NK-92 (cell line): ENCODE measurements around the gene GRK2.
A peak's percentile ranks its signal among the peaks of the same experiment; 100 is the strongest.
"Not testable (repeated sequence)": the region's sequence is repeated elsewhere in the genome, so short reads cannot be mapped to it uniquely, and the experiment has no call there.

Source experiments
- DNase-seq: peaks from one replicate; lab custom pipeline; 2025; ENCODE audit not compliant: unreplicated experiment; lab: John Stamatoyannopoulos, UW

The GRK2 gene

GRCh38 chr11:67311051-67311555 lies 44.8 kb downstream of the GRK2 start:
- no peak for DNase-seq

GRCh38 chr11:67311556-67312082 lies 45.3 kb downstream of the GRK2 start:
- DNase-seq = no peak

DNA sequence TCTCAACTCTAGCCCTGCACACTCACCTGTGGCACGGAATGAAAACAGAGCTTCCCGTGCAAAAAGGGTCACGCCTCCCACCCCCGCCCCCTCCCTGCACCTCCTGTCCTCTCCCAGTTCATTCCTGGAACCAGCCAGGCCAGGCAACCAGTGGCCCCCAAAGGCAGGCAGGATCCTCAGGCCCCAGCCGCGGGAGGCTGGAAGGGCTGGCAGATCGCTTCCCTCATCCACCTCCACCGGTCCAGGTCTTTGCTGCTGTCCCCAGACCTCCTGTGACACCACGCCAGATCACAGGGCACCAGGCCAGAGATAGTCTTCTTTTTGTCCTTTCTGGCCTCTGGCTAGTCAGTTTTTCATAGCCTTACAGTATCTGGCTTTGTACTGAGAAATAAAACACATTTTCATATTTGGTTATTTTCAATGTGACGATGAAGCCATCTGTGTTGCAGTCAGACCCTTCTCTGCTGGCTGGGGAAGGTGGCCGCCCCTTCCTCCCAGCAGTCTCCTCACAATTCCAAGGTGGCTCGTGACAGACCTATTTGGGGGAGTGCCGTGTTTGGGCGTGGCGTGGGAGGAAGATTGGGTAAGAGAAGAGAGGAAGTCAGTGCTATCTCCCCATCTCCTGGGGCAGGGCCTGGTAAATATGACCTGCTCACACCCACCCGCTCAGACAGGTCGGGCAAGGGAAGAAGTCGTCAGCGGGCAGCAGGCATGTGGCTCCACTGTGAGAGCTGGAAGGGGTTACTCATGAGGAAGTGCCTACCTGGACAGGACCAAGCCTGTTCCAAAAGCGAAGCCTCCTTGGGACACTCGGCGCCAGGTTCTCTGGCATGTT lies 46.1 kb downstream of the GRK2 start:
- DNase-seq = no peak

GRCh38 chr11:67313125-67313890 lies 47.0 kb downstream of the GRK2 start:
- no peak for DNase-seq

- DNase-seq = no peak
Measured at GRCh38 chr11:67314218-67314617, 47.9 kb downstream of the GRK2 start.

GRCh38 chr11:67315325-67315909 lies 49.1 kb downstream of the GRK2 start:
- DNase-seq = no peak

- no peak for DNase-seq
Measured at GRCh38 chr11:67316882-67317204, 50.6 kb downstream of the GRK2 start.

DNA sequence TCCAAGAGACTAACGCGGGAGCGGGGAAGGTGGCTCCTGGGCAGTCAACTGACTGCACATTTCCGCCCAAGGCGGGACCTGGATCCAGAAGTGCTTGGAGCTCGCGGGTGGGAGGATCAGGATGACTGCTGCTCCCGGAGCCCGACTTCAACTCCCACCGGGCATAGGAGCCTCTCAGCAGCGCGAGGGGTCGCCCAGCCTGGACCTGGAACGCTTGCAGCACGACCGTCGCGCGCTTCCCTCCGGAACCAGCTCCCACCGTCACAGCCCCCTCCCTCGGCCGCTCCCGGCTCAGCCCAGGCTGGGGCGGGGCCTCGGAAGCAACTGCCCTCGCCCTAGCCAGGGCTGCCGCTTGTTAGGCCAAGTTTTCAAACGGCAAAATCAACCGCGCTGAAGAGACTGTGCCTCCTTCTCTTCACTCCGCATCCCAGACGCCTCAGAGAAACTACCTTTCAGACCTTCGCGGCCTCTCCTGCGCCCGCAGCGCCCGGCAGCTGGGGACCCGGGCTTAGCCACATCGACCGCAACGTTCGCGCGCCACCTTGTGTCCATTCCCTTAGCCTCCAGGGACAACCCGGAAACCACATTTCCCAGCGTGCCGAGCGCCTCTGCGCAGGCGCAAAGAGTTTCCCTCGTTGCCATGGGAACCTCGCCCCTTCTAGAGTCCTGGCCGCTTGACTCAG lies 51.1 kb downstream of the GRK2 start:
- peak; percentile 88 for DNase-seq

DNA sequence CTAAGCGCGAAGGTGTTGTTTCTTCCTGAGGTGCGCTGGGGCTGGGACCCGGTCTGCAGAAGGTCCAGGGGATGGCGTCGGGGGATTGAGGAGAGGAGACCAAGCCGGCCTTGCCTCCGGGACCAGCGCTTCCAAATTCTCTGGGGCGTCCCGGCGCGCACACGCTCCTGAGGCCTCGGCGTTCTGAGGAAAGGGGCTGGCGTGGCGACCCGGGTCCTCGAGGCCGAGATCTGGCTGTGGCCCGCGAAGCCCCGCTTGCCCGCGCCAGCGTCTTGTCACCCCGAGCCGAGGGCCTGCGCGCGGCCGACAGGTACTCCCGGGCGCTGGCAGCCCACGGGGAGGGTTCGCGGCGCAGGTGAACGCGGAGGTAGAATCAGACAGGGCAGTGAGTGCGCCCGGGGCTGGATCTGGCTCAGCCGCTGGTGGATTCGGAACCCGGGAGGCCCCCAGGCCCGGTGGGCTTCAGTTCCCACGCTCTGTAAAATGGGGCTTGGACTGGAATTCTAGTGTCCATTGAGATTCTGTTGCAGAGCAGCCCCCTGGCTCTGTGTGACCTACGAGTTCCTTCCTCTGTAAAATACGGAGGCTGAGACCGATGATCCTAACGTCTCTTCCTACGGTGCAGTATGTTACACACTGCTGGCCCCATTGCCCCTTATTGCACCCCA lies 51.7 kb downstream of the GRK2 start:
- DNase-seq = no peak

GRCh38 chr11:67318876-67319275 lies 52.6 kb downstream of the GRK2 start:
- DNase-seq = not testable (repeated sequence)

GRCh38 chr11:67320011-67320410 lies 53.7 kb downstream of the GRK2 start:
- no peak for DNase-seq

DNA sequence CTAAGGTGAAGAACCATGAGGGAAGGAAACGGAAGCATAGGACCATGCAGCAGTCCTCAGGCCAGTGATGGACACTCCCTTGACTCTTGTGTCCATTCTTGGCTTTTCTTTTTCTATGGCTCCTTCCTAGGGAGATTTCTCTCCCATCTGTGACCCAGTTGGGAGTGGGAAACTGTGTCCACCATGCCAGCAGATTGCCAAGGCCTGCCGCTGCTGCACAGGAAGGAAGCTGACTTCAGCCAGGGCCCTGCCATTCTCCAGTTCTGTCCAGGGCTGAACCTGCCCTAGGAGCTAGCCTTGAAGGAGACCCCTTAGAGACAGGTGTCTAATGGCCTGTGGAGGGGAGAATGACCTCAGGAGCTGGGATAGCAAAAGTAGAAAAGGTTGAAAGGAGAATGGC lies 54.4 kb downstream of the GRK2 start:
- DNase-seq = no peak

DNA sequence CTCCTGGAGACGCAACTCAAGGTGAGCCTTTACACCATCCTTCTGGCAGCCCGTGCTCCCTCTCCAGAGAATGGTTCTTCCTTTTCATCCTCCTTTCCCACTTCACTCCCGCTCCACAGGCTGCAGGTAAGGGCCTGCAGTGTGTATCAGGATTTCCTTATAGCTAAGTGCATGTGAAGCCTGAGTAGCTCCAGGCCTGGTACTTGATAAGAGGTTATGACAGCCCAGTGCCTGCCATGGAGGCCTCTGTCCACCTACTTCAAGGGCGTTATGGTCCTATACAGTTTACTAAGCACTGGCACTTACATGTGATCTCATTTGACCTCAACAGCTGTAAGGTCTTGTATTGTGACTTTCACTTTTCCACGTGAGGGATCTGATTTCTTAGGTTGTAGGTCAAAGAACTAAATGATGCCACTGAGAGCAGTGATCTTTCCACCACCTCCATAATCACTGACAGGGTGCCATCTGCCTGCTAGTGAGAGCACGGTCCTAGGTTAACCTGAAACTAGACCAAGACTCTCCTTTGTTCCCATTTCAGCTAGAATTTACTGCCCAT lies 55.1 kb downstream of the GRK2 start:
- DNase-seq = no peak

DNA sequence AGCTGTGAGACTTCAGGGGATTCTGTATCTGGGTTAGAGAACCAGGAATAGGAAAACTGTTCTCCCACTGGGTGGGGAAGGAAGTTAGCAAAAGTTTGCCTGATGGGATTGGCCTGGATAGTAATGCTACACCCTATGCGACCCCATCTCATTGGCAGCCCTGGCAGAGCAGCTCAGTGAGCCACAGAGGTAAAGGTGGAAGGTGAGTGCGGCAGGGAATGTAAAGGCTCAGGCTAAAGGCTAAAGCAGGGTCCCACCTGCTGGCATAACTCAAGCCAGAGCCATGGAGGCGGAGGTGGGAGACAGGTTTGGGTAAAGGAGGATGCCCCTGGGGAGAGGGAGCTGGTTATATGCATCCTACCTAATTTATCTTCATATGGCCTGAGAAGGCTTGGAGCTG lies 55.8 kb downstream of the GRK2 start:
- DNase-seq = no peak

- no peak for DNase-seq
Measured at GRCh38 chr11:67323526-67323925, 57.3 kb downstream of the GRK2 start.

DNA sequence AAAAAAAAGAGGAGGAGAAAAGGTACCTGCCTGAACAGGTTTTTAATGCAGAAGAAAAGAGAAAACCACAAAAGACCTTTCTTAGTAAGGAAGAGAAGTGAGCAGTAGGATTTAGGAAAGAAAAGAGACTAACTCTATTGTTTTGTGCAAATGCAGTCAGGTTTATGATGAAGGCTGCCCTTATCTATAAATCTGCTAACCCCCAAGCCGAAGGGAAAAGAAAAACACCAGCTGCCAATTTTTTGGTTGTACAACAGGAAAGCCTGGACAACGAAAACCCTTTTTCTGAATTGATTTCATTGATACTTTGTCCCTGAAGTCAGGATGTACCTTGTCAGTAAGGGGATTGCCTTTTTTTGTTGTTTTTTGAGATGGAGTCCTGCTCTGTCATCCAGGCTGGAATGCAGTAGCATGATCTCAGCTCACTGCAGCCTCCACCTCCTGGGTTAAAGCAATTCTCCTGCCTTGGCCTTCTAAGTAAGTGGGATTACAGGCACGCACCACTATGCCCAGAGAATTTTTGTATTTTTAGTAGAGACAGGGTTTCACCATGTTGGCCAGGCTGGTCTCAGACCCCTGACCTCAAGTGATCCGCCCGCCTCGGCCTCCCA lies 65.9 kb downstream of the GRK2 start:
- no peak for DNase-seq
